ENCODE measurements around the gene CDR2. TPM values are rescaled to one million over a fixed set of nuclear protein-coding genes. Genes with fewer than 3 reads are reported as not detected.

The CDR2 gene
- total and polyA plus RNA-seq, 9 of the 15 experiments (the other 6 are each of a cell fraction or from before 2014, with no cell fraction given): 4.6 to 30.3 (median 19.9) TPM

- no peak for TF ChIP-seq THAP12 (CRISPR knock-in tag; IDR thresholded peaks at IDR 0.05)
- TF ChIP-seq TARDBP (IDR thresholded peaks at IDR 0.05): no peak
- TF ChIP-seq KHSRP (IDR thresholded peaks at IDR 0.05): no peak
- TF ChIP-seq ZBTB34 (CRISPR knock-in tag; IDR thresholded peaks at IDR 0.05): no peak
These were observed 46.7 kb upstream of the CDR2 start (continued) for GRCh38 chr16:22421136-22421535.

- FAIRE-seq: no peak
- TF ChIP-seq EHMT2 (IDR thresholded peaks at IDR 0.05): no peak
- TF ChIP-seq SIN3A (IDR thresholded peaks at IDR 0.05; ENCODE audit: borderline replicate concordance in 2 of 2, control insufficient read depth in 1 of 2, low read depth in 2 of 2, low read length in 2 of 2): no peak
- no peak for TF ChIP-seq MYC (IDR thresholded peaks at IDR 0.05; ENCODE audit: low read depth, low read length)
- TF ChIP-seq MYC (CRISPR knock-in tag; IDR thresholded peaks at IDR 0.05; ENCODE audit: borderline replicate concordance, low read depth): no peak
- TF ChIP-seq BHLHE40 (IDR thresholded peaks at IDR 0.05; ENCODE audit: low read length): no peak
These were observed 46.3 kb upstream of the CDR2 start for GRCh38 chr16:22420606-22421135.

More at GRCh38 chr16:22420606-22421135, 46.3 kb upstream of the CDR2 start:
- ATAC-seq (no peak), DNase-seq (ENCODE audit: extremely low read depth in 1 of 4, low spot score in 3 of 4) (no peak)
- H3K4me1 ChIP-seq (replicated peaks in 1 of 2; ENCODE audit: control insufficient read depth in 2 of 2, insufficient read depth in 2 of 2, low read length in 2 of 2): no peaks in the 10 kb centered on the region; a peak in 2 of 5 replicates
- peak overlapping the region in 1 of 2 experiments; percentile 64; a peak in 1 of 4 replicates for H3K9ac ChIP-seq (ENCODE audit: insufficient read depth in 1 of 2, low read depth in 2 of 2, low read length in 2 of 2)
- no peaks in the 10 kb centered on the region for H3K27me3 ChIP-seq (ENCODE audit: control insufficient read depth in 2 of 2, insufficient read depth in 2 of 2, low read length in 2 of 2)
- intact Hi-C loops (cut with micrococcal nuclease) (no loop called here), in situ Hi-C loops (cut with MboI) (no loop called here)
- H3K9me1 ChIP-seq (ENCODE audit: control insufficient read depth, insufficient read depth, low read length): no peaks in the 10 kb centered on the region
- H3K9me3 ChIP-seq (replicated peaks; ENCODE audit: control insufficient read depth, insufficient read depth, low read depth, low read length): peaks cover 3% of the 10 kb centered on the region
- WGBS (ENCODE audit: insufficient coverage, low coverage, missing lambda C conversion rate): 90% methylated on average over 18 of the region's 18 CpGs
- H3K36me3 ChIP-seq (ENCODE audit: control insufficient read depth, insufficient read depth, low read length): peaks cover 9% of the 10 kb centered on the region
- H3K79me2 ChIP-seq (ENCODE audit: control insufficient read depth, insufficient read depth, low read length): no peaks in the 10 kb centered on the region
- no TSS peak for BruUV-seq (replicated peaks)
- H3K4me3 ChIP-seq: no peak overlapping the region
- no peak overlapping the region for H2AFZ ChIP-seq (ENCODE audit: low read depth, low read length)
- no peak overlapping the region for H3K4me2 ChIP-seq (ENCODE audit: insufficient read depth, low read length)
- H4K20me1 ChIP-seq (replicated peaks; ENCODE audit: control insufficient read depth, insufficient read depth, low read length): no peaks in the 10 kb centered on the region
- POLR2A ChIA-PET: interaction anchor here (1.1 kb wide), 1 partner anchor 72 kb away, joined by 3 read pairs; no protein-coding TSS in a partner anchor
- H3K27ac ChIP-seq (ENCODE audit: extremely low read depth, low read depth, low read length): no peak overlapping the region
- CTCF ChIA-PET (ENCODE audit: low intra/inter-chr PET ratio): no interaction called here
